Mesothelial cell of epicardium (in vitro differentiated cells): ENCODE results near the gene ZPBP2. TPM values are rescaled to one million over a fixed set of nuclear protein-coding genes. Genes with fewer than 3 reads are reported as not detected.
A peak's percentile ranks its signal among the peaks of the same experiment; 100 is the strongest.
"Not testable (repeated sequence)": the region's sequence is repeated elsewhere in the genome, so short reads cannot be mapped to it uniquely, and the experiment has no call there.

Experiments used
- DNase-seq, 2 experiments: peaks; one replicate each; pipeline ENCODE4 v3.0.0; 2021; ENCODE audit warnings: low spot score in 2 of 2; ENCODE audit not compliant: unreplicated experiment in 2 of 2
- H3K27ac Mint-ChIP-seq: 2 replicates; pipeline ENCODE4 v1.8.0; 2021; ENCODE audit warnings: mixed read lengths
- H3K27me3 Mint-ChIP-seq: 2 replicates; pipeline ENCODE4 v1.8.0; 2021; ENCODE audit warnings: low read depth, mixed read lengths
- H3K36me3 Mint-ChIP-seq: 2 replicates; pipeline ENCODE4 v1.8.0; 2021; ENCODE audit warnings: mixed read lengths
- H3K4me1 Mint-ChIP-seq: 2 replicates; pipeline ENCODE4 v1.8.0; 2021; ENCODE audit warnings: mixed read lengths
- H3K4me3 Mint-ChIP-seq: 2 replicates; pipeline ENCODE4 v1.8.0; 2021; ENCODE audit warnings: mild to moderate bottlenecking, moderate library complexity, mixed read lengths
- H3K9me3 Mint-ChIP-seq: 2 replicates; pipeline ENCODE4 v1.8.0; 2021; ENCODE audit warnings: mixed read lengths
- CTCF ChIP-seq: fragments of 200-600 bp; sonication (generic); IDR thresholded peaks from one replicate; pipeline ENCODE4 v1.5.0; 2021; ENCODE audit warnings: antibody characterized with exemption; ENCODE audit not compliant: unreplicated experiment
- total RNA-seq: library from RNA; stranded (reverse); gene quantifications from 3 replicates; pipeline ENCODE4 v1.2.1, GENCODE V29; 2021

ZPBP2 gene
- total RNA-seq, 1 donor from 2014 or later = not detected

- Mint-ChIP-seq H3K4me1 (no peaks in the 10 kb centered on the region), H3K36me3 (no peaks in the 10 kb centered on the region), H3K27me3 (peaks cover 76% of the 10 kb centered on the region), H3K4me3 (no peak overlapping the region), H3K27ac (no peak overlapping the region), H3K9me3 (peaks cover 3% of the 10 kb centered on the region)
- DNase-seq = no peak
- no peak for TF ChIP-seq CTCF
These were observed 21.2 kb downstream of the ZPBP2 start for GRCh38 chr17:39889200-39889599.

GRCh38 chr17:39894681-39895376 is 26.8 kb downstream of the ZPBP2 start:
- H3K27me3 Mint-ChIP-seq = peaks cover 31% of the 10 kb centered on the region
- H3K4me1 Mint-ChIP-seq = peaks cover 9% of the 10 kb centered on the region
- H3K4me3 Mint-ChIP-seq = no peak overlapping the region
- H3K36me3 Mint-ChIP-seq = no peaks in the 10 kb centered on the region
- TF ChIP-seq CTCF = no peak
- DNase-seq = no peak
- peaks cover 7% of the 10 kb centered on the region for H3K9me3 Mint-ChIP-seq
- peak overlapping the region; percentile 39 for H3K27ac Mint-ChIP-seq

- no peak for DNase-seq
- Mint-ChIP-seq H3K4me3 (no peak overlapping the region), H3K36me3 (peaks cover 2% of the 10 kb centered on the region), H3K9me3 (peaks cover 4% of the 10 kb centered on the region), H3K27ac (no peak overlapping the region), H3K27me3 (peaks cover 4% of the 10 kb centered on the region), H3K4me1 (peaks cover 13% of the 10 kb centered on the region)
- TF ChIP-seq CTCF = no peak
These were observed 30.1 kb downstream of the ZPBP2 start for GRCh38 chr17:39898088-39898487.

- H3K9me3 Mint-ChIP-seq = peaks cover 4% of the 10 kb centered on the region
- H3K36me3 Mint-ChIP-seq = peaks cover 5% of the 10 kb centered on the region
- no peak for TF ChIP-seq CTCF
- peaks cover 2% of the 10 kb centered on the region for H3K27me3 Mint-ChIP-seq
- peak overlapping the region; percentile 45 for H3K27ac Mint-ChIP-seq
- H3K4me1 Mint-ChIP-seq = peaks cover 13% of the 10 kb centered on the region
- no peak overlapping the region for H3K4me3 Mint-ChIP-seq
- no peak for DNase-seq
These were observed 31.2 kb downstream of the ZPBP2 start for GRCh38 chr17:39899215-39899614.

- H3K4me3 Mint-ChIP-seq, H3K4me1 Mint-ChIP-seq, DNase-seq, H3K36me3 Mint-ChIP-seq, H3K27me3 Mint-ChIP-seq, H3K27ac Mint-ChIP-seq, H3K9me3 Mint-ChIP-seq: not testable (repeated sequence)
These were observed 34.0 kb downstream of the ZPBP2 start for GRCh38 chr17:39902027-39902426.

GRCh38 chr17:39903158-39903884 is 35.3 kb downstream of the ZPBP2 start:
- DNase-seq = peak in 1 of 2 experiments; percentile 1
- H3K4me1 Mint-ChIP-seq = peaks cover 9% of the 10 kb centered on the region
- no peak for TF ChIP-seq CTCF
- no peak overlapping the region for H3K4me3 Mint-ChIP-seq
- H3K9me3 Mint-ChIP-seq = peaks cover 4% of the 10 kb centered on the region
- H3K27me3 Mint-ChIP-seq = no peaks in the 10 kb centered on the region
- peaks cover 11% of the 10 kb centered on the region for H3K36me3 Mint-ChIP-seq
- no peak overlapping the region for H3K27ac Mint-ChIP-seq
